SK-N-SH (cell line): ENCODE data around the gene KCND3. TPM values are rescaled to one million over a fixed set of nuclear protein-coding genes. Genes with fewer than 3 reads are reported as not detected.

Source experiments
- CTCF ChIA-PET: fragments of 300-600, 350-600 bp; formaldehyde crosslinking; extraction: SDS; loops from one replicate; lab custom pipeline; 2021; lab: Yijun Ruan, JAX
- POLR2A ChIA-PET: fragments of 350-600 bp; sonication (Branson Sonifier 250); formaldehyde crosslinking; extraction: SDS; loops from one replicate; lab custom pipeline; 2020; ENCODE audit warnings: antibody characterized with exemption, inconsistent platforms; lab: Yijun Ruan, JAX
- DNase-seq: peaks from one replicate; pipeline ENCODE4 v3.0.0; 2012
- H2AFZ ChIP-seq: fragments of 200-600 bp; sonication (generic); 2 replicates; pipeline ENCODE4 v1.8.1; 2016; ENCODE audit warnings: antibody characterized with exemption, mild to moderate bottlenecking, low read depth
- H3F3A ChIP-seq: fragments of 200-600 bp; sonication (generic); replicated peaks from 2 replicates; pipeline ENCODE3; 2016; ENCODE audit warnings: antibody characterized with exemption, mild to moderate bottlenecking; ENCODE audit not compliant: insufficient read depth
- H3K27ac ChIP-seq, 2 experiments: fragments of 200-500 bp in 1 of 2; fragments of 200-600 bp in 1 of 2; sonication (Bioruptor generic) in 1 of 2; sonication (generic), shearing (Covaris generic) in 1 of 2; 2 replicates each; pipeline versions ENCODE4 v1.5.1 to v1.6.1; 2014 to 2016; ENCODE audit warnings: low read depth in 2 of 2, inconsistent platforms in 1 of 2, low read length in 1 of 2, mild to moderate bottlenecking in 1 of 2, mixed read lengths in 1 of 2
- H3K27me3 ChIP-seq: fragments of 200-600 bp; sonication (generic), shearing (Covaris generic); 2 replicates; pipeline ENCODE4 v1.6.1; 2016; ENCODE audit warnings: mixed run types; ENCODE audit not compliant: insufficient read depth
- H3K36me3 ChIP-seq, 2 experiments: fragments of 200-500 bp in 1 of 2; fragments of 200-600 bp in 1 of 2; sonication (Bioruptor generic) in 1 of 2; sonication (generic) in 1 of 2; replicated peaks in 1 of 2; 2 replicates each; pipeline versions ENCODE3 to v1.5.1; 2014 to 2016; ENCODE audit warnings: low read length in 1 of 2, mild to moderate bottlenecking in 1 of 2; ENCODE audit not compliant: insufficient read depth in 2 of 2, control insufficient read depth in 1 of 2
- H3K4me1 ChIP-seq, 2 experiments: fragments of 200-500 bp in 1 of 2; fragments of 200-600 bp in 1 of 2; sonication (Bioruptor generic) in 1 of 2; sonication (generic), shearing (Covaris generic) in 1 of 2; 2 replicates each; pipeline versions ENCODE4 v1.5.1 to v1.6.1; 2014 to 2016; ENCODE audit warnings: low read depth in 1 of 2, low read length in 1 of 2, mixed run types in 1 of 2; ENCODE audit not compliant: insufficient read depth in 2 of 2, control insufficient read depth in 1 of 2
- H3K4me2 ChIP-seq: fragments of 200-600 bp; sonication (generic), shearing (Covaris generic); 2 replicates; pipeline ENCODE4 v1.6.1; 2017; ENCODE audit warnings: mixed run types
- H3K4me3 ChIP-seq, 2 experiments: fragments of 200-500 bp in 1 of 2; fragments of 200-600 bp in 1 of 2; sonication (Bioruptor generic) in 1 of 2; sonication (generic), shearing (Covaris generic) in 1 of 2; 2 replicates each; pipeline versions ENCODE4 v1.5.1 to v1.8.1; 2014 to 2016; ENCODE audit warnings: low read depth in 2 of 2, inconsistent platforms in 1 of 2, low read length in 1 of 2, mild to moderate bottlenecking in 1 of 2, mixed read lengths in 1 of 2, moderate library complexity in 1 of 2
- H3K79me2 ChIP-seq: fragments of 200-600 bp; sonication (generic); 2 replicates; pipeline ENCODE4 v1.8.1; 2017; ENCODE audit warnings: mild to moderate bottlenecking; ENCODE audit not compliant: insufficient read depth
- H3K9ac ChIP-seq: fragments of 200-600 bp; sonication (generic); 2 replicates; pipeline ENCODE4 v1.6.1; 2017; ENCODE audit warnings: mixed run types
- H3K9me2 ChIP-seq: fragments of 200-600 bp; sonication (generic); 2 replicates; pipeline ENCODE4 v1.6.1; 2017; ENCODE audit warnings: mixed run types
- H3K9me3 ChIP-seq: fragments of 200-600 bp; sonication (generic); 2 replicates; pipeline ENCODE4 v1.6.1; 2017; ENCODE audit warnings: mixed run types, mild to moderate bottlenecking, moderate library complexity
- H4K20me1 ChIP-seq: fragments of 200-600 bp; sonication (generic); 2 replicates; pipeline ENCODE4 v1.6.1; 2017; ENCODE audit warnings: mild to moderate bottlenecking, mixed run types; ENCODE audit not compliant: insufficient read depth
- CHD2 ChIP-seq: fragments of 150-350 bp; IDR thresholded peaks from 2 replicates; pipeline ENCODE4 v1.6.1; 2018; ENCODE audit warnings: low read length; ENCODE audit not compliant: partially characterized antibody
- CTCF ChIP-seq: fragments of 200-600 bp; sonication (generic); IDR thresholded peaks from 2 replicates; pipeline ENCODE4 v1.6.1; 2017; ENCODE audit warnings: antibody characterized with exemption, mild to moderate bottlenecking, moderate library complexity
- FOSL2 ChIP-seq: IDR thresholded peaks from 2 replicates; pipeline ENCODE4 v1.4.0; 2012; ENCODE audit warnings: low read depth, mild to moderate bottlenecking, moderate library complexity, borderline replicate concordance
- FOXM1 ChIP-seq: IDR thresholded peaks from 2 replicates; pipeline ENCODE4 v1.4.0; 2012; ENCODE audit warnings: low read depth, mild to moderate bottlenecking
- GATA2 ChIP-seq: sonication (generic); formaldehyde crosslinking; IDR thresholded peaks from 2 replicates; pipeline ENCODE4 v1.5.0; 2020; ENCODE audit warnings: mild to moderate bottlenecking, missing genetic modification reagents
- JUND ChIP-seq: IDR thresholded peaks from 2 replicates; pipeline ENCODE4 v1.4.0; 2012
- MXI1 ChIP-seq: IDR thresholded peaks from 2 replicates; pipeline ENCODE4 v1.6.1; 2012; ENCODE audit warnings: mild to moderate bottlenecking, low read depth, low read length, improper control_type of control experiment
- NFIC ChIP-seq: IDR thresholded peaks from 2 replicates; pipeline ENCODE4 v1.4.0; 2012; ENCODE audit warnings: borderline replicate concordance
- POLR2AphosphoS5 ChIP-seq: IDR thresholded peaks from 2 replicates; pipeline ENCODE4 v1.6.1; 2012; ENCODE audit warnings: low read depth, low read length
- RFX5 ChIP-seq: IDR thresholded peaks from 2 replicates; pipeline ENCODE4 v1.6.1; 2012; ENCODE audit warnings: mild to moderate bottlenecking, improper control_type of control experiment, low read length
- RXRA ChIP-seq: IDR thresholded peaks from 2 replicates; pipeline ENCODE4 v1.4.0; 2012; ENCODE audit warnings: low read depth, mild to moderate bottlenecking, borderline replicate concordance
- TAF1 ChIP-seq: IDR thresholded peaks from 2 replicates; pipeline ENCODE4 v1.6.1; 2012; ENCODE audit warnings: low read depth, mild to moderate bottlenecking, low read length, moderate library complexity, borderline replicate concordance
- TCF12 ChIP-seq: IDR thresholded peaks from 2 replicates; pipeline ENCODE4 v1.4.0; 2012
- TEAD4 ChIP-seq: IDR thresholded peaks from 2 replicates; pipeline ENCODE4 v1.4.0; 2012; ENCODE audit warnings: mild to moderate bottlenecking, borderline replicate concordance; ENCODE audit not compliant: insufficient read depth
- WGBS: methylation state at CpG from one replicate; pipeline ENCODE4 v1.1.6; 2017; ENCODE audit warnings: low lambda C conversion rate; 5-methylcytosine and 5-hydroxymethylcytosine counted together
- polyA plus RNA-seq, 3 experiments: library from polyadenylated mRNA; depleted of rRNA; stranded (reverse); fragments of >200 nt; gene quantifications; 2 replicates each; pipeline ENCODE4 v1.2.3, GENCODE V29; 2012
- TF ChIP-seq, protein P1 (sequence below): IDR thresholded peaks from 2 replicates; pipeline ENCODE4 v1.6.1; 2012; ENCODE audit warnings: mild to moderate bottlenecking, low read depth, low read length, moderate library complexity

Gene KCND3
- polyA plus RNA-seq, 1 of the 3 experiments (the other 2 are of a cell fraction), result not detected

DNA sequence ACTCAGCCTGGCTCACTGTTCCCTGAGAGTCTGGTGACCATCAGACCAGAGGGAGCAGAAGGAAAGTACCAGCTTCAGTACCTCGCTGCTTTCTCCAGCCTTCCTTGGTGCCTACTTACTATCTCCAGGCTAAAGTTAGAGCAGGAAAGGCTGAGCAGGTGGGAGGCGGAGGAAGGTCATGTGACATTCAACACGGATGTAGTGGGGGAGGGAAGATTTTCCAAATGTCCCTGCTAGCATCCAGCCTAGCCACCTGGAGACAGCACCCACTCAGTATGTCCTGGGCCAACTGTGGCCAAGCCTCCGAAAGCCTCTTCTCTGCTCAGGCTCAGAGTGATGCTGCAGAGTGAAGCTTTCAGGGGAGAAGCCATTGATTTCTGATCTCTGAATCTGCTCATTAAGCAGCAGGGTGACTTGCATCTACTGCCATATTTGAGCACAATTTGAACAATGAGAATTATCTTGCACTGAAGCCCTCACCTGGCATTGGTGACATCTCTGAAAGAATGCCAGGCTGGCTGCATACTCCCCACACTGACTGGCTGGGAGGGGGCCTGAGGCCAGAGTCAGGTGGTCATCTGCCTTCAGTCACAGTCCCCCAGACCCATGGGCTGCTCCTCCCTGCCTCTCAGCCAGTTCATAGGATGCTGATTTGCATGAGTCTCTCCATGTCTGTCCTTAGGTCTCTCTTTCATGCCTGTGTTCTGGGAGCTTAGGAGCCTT lies 86.2 kb downstream of the KCND3 start:
- CTCF ChIA-PET, result no interaction called here
- 20% methylated on average over 2 of the region's 4 CpGs for WGBS
- TF ChIP-seq TEAD4 (no peak), RXRA (no peak), NFIC (no peak), CHD2 (no peak), JUND (no peak), TCF12 (no peak), MXI1 (no peak), FOXM1 (no peak), FOSL2 (no peak), RFX5 (no peak), POLR2AphosphoS5 (no peak), GATA2 (CRISPR knock-in tag) (no peak), TAF1 (no peak), CTCF (no peak)
- TF ChIP-seq, protein P1, sequence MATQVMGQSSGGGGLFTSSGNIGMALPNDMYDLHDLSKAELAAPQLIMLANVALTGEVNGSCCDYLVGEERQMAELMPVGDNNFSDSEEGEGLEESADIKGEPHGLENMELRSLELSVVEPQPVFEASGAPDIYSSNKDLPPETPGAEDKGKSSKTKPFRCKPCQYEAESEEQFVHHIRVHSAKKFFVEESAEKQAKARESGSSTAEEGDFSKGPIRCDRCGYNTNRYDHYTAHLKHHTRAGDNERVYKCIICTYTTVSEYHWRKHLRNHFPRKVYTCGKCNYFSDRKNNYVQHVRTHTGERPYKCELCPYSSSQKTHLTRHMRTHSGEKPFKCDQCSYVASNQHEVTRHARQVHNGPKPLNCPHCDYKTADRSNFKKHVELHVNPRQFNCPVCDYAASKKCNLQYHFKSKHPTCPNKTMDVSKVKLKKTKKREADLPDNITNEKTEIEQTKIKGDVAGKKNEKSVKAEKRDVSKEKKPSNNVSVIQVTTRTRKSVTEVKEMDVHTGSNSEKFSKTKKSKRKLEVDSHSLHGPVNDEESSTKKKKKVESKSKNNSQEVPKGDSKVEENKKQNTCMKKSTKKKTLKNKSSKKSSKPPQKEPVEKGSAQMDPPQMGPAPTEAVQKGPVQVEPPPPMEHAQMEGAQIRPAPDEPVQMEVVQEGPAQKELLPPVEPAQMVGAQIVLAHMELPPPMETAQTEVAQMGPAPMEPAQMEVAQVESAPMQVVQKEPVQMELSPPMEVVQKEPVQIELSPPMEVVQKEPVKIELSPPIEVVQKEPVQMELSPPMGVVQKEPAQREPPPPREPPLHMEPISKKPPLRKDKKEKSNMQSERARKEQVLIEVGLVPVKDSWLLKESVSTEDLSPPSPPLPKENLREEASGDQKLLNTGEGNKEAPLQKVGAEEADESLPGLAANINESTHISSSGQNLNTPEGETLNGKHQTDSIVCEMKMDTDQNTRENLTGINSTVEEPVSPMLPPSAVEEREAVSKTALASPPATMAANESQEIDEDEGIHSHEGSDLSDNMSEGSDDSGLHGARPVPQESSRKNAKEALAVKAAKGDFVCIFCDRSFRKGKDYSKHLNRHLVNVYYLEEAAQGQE, result no peak

More for the DNA sequence above, 86.2 kb downstream of the KCND3 start:
- H4K20me1 ChIP-seq, result no peaks in the 10 kb centered on the region
- peaks cover 0 to 6% of the 10 kb centered on the region in 2 experiments; a peak in 1 of 4 replicates for H3K4me1 ChIP-seq
- no peak overlapping the region for H2AFZ ChIP-seq
- POLR2A ChIA-PET, result no interaction called here
- no peaks in the 10 kb centered on the region for H3K9me3 ChIP-seq
- no peak for DNase-seq
- H3K4me3 ChIP-seq, result no peak overlapping the region
- H3K9me2 ChIP-seq, result no peaks in the 10 kb centered on the region
- H3K27me3 ChIP-seq, result peaks cover 12% of the 10 kb centered on the region; the same call in 1 of the 2 replicates
- H3K79me2 ChIP-seq, result no peaks in the 10 kb centered on the region
- no peaks in the 10 kb centered on the region for H3K36me3 ChIP-seq
- no peak overlapping the region for H3K9ac ChIP-seq
- no peak overlapping the region for H3K4me2 ChIP-seq
- no peak overlapping the region for H3K27ac ChIP-seq
- no peaks in the 10 kb centered on the region for H3F3A ChIP-seq
